Stimulated activated CD4-positive, alpha-beta T cell treated with anti-CD3 and anti-CD28 coated beads, Interleukin-4, amount 100 ng/mL, for 24 hours (primary cell): ENCODE data around the gene QSOX1.

Source experiments
- DNase-seq: peaks from one replicate; pipeline ENCODE4 v3.0.0-alpha.2; 2020

Gene QSOX1

DNA sequence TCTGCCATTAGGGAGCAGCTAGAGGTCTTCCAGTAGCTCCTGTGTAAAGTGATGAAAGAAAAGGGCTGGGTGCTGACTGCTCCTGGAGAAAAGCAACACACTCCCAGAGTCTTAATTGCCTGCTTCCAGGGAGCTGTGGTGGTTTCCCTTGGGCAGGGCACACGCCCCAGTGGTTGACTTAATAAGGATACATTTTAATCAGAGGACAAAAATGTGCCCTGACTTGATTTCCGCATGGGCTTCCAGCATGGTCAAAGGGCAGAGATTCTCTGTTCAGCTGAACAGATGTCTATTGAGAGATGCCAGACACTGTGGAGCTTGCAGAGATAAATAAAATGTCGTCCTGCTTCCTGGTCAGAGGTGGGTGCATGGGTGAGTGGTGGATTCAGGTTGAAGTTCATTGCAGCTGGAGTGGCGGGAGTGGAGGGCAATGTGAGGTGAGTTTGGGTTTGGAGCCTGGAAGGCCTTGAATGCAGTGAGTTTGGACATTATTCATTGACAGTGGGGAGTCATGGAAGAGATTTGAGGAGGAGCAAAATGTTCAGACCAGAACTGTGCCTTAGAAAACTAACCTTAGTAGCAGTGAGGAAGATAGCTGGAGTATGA, 16.0 kb downstream of the QSOX1 start:
- DNase-seq = no peak

GRCh38 chr1:180171691-180172090, 17.0 kb downstream of the QSOX1 start:
- DNase-seq = no peak

GRCh38 chr1:180173451-180173850, 18.8 kb downstream of the QSOX1 start:
- no peak for DNase-seq

- no peak for DNase-seq
These were observed 19.3 kb downstream of the QSOX1 start for GRCh38 chr1:180173952-180174351.

DNA sequence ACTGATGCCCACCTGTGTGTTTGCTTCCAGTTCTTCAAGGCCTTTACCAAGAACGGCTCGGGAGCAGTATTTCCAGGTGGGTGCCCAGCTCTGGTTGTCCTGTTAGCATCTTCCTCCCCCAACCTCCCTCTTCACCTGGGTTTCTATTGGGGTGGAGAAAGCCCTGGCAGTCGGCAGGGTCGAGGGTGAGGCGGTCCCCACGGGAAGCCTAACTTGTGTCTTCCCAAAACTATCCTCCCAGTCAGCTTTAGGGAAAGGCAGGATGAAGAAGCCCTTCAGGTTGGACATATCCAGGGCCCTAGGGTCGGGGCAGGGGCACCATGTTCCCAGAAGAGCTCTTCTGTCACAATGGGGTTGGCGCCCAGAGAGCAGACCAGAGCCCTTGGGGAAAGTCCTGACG, 20.6 kb downstream of the QSOX1 start:
- no peak for DNase-seq

DNA sequence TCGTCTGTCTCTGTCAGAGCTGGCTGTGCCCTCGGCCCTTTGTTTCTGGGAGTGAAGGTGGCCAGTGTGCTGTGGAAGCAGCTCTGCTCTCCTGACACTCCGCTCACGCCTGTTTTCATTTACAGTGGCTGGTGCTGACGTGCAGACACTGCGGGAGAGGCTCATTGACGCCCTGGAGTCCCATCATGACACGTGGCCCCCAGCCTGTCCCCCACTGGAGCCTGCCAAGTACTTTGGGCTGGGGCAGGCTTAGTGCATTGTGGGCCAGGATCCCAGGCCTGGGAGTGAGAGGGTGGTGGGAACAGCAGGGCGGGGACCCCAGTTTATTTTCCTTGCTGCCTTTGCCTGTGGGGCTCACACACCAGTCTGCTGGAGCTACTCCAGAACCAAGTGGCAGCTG, 21.1 kb downstream of the QSOX1 start:
- DNase-seq = no peak

- no peak for DNase-seq
These were observed 22.3 kb downstream of the QSOX1 start for GRCh38 chr1:180176965-180177364.

DNA sequence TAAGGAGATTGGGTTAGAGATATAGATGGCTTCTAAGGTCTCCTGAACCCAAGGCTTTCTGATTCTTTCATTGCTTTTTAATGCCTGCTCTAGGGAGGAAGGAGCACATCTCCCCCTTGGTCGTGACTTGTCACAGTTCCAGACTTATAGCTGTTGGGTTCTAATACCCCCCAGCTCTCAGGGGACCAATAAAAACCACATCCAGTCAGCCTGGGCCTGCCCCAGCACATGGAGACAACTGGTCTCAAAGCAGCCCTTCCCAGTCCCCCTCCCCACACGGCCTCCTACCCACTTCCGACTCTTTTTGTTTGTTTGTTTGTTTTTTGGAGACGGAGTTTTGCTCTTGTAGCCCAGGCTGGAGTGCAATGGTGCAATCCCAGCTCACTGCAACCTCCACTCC, 23.3 kb downstream of the QSOX1 start:
- no peak for DNase-seq

DNA sequence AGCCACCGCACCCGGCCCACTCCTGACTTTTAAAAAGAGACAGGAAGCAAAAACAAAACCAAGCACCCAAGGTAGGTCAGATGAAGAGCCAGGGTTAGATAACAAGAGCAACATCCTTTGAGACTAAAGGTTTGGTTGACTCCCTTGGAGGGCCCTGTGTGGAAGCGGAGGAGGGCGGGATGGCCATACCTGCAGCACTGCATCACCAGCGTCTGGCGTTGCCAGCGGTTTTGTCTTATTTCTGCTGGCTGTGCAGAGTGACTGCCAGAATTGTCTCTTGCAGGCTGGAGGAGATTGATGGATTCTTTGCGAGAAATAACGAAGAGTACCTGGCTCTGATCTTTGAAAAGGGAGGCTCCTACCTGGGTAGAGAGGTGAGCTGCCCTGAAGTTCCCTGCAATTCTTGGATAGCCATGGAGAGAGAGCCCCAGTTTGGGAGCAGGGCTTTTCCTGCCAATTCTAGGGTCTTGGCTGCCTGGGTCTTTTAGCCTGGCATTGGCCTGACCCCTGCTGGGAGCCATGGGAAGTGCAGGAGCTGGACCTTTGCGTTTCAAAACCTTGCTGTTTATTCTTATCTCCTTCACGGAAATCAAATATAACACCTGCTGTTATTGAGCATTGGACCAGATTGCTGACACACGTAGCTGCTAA, 24.0 kb downstream of the QSOX1 start:
- peak; percentile 64 for DNase-seq

GRCh38 chr1:180179162-180179957, 24.7 kb downstream of the QSOX1 start:
- no peak for DNase-seq

DNA sequence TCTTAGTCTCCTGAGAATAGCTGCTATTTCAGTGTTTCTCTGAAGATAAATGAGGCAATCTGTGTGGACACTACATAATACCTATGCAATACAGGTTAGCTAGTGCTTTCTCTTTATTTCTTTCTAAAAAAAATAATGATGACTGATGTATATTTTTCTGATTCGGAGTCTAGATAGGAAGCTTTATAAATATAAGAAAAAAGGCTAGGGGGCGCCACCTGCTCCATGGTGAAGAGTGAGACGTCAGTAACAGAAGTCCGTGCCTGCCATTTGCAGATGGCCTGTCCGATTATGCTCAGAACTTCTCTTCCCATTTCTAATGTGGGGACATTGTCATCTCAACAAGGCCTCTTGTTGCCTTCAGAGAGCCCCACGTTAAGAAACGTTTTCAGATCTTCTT, 26.4 kb downstream of the QSOX1 start:
- no peak for DNase-seq

GRCh38 chr1:180181996-180182642, 27.4 kb downstream of the QSOX1 start:
- DNase-seq = no peak

GRCh38 chr1:180182643-180183311, 28.1 kb downstream of the QSOX1 start:
- DNase-seq = no peak

DNA sequence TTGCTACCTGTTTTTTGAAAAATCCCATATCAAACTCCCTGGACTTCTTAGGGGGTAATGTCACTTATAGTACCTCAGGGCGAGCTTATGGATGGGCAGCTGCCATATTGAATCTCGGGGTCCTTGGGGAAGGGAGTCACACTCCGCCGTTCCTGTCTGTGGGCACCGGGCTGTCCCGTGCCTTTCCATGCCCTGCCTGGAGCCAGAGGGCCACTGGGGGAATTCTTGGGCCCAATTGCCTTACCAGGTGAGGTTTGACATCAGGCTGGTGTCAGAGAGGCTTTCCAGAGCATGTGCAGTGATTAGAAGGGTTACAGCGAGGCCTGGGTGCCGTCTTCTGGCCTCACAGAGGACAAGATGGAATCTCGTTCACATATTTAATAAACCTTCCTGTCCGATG, 28.8 kb downstream of the QSOX1 start:
- no peak for DNase-seq

DNA sequence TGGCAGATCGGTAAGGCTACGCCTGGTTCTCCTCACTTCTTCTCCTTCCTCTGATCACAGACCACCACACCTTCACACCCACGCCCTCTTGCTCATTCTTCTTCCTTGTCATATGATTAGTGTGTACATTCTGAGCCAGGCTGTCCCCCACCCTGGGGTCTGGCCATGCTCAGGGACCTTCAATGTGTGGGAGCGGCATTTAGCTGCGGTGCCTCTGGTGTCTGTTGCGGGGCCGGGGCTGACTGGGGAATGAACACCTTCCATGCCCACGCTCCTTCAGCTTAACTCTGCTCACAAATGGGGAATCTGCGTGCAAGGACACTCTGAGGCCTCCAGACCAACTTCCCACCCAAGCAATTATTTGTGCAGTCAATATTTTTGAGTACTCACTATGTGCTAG, 29.4 kb downstream of the QSOX1 start:
- no peak for DNase-seq

DNA sequence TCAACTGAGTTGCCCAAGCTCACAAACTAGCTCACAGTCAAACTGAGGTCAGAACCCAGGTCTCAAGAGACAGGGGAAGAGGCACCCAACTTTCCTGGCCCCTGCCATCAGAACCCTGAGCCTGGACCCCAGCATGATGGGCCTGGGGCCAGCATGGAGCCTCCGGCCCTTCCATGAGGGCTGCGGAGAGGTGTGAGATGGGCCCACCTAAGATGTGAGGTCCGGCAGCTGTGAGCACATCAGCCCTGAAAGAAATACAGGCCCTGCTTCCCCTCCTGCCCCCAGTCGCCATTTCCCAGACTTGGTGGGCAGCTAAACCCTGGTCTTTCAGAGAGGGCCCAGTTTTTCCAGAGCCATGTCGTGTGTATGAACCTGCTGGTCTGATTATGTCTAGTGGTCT, 30.6 kb downstream of the QSOX1 start:
- no peak for DNase-seq

- no peak for DNase-seq
These were observed 31.4 kb downstream of the QSOX1 start for GRCh38 chr1:180185971-180186645.

- DNase-seq = no peak
These were observed 32.2 kb downstream of the QSOX1 start for GRCh38 chr1:180186831-180187230.

DNA sequence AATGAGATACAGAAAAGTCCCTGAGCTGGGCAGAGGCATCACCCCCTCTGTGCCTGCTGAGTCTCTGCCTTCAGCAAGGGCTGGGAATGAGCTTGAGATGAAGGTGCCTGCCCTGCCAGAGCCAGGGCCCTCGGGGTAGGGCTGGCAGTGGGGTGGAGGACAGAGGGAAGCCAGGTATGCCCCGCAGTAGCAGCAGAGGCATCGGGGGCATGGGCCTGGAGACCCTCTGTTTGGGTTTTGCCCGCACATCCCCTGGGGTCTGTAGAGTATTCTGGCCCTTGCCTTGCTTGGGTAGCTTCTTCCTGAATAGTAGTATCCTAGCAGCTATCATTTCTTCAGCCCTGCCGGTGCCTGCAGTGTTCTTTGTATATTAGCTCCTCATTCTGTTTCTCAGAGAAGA, 33.0 kb downstream of the QSOX1 start:
- no peak for DNase-seq

DNA sequence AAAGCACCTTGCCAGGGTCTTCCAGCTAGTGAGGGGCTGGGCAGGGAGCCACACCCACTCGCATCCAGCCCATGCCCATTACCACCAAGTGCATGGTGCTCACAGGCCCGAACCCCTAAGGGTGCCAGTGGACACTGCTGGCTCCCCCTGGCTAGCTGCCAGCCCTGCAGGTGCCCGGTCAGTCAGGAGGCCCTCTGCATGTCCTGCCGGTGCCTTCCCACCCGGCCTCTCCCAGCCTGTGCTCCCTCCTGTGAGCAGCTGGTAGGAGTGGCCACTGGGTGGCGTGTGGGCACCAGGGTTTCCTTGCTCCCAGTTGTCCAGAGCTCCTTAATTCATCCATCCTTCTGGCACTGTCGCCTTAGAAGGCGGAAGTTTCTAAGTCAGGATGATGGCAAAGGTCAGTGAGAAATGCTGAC, 33.4 kb downstream of the QSOX1 start:
- DNase-seq = no peak

DNA sequence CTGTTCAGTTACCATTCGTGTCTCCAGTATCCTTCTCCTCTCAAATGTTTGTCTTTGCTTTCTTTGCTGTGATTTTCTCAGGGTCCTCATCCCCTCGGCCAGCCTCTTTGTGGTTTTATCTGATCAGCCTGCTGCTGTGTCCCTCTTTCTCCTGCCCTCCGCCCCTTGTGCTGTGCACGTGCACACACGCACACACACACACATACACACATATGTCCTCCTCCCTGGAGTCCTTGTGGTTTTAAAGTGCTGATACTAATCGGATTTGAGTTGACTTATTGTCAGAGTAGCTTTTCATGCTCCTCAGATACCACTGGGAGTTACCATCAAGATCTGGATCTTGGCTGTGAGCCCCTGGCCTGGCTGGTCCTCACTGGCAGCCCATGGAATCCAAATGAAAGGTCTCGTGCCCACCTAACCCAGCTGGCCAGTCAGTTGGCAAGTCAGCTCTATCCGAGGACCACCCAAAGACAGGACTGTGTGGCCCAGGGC, 34.1 kb downstream of the QSOX1 start:
- no peak for DNase-seq

- DNase-seq = no peak
These were observed 35.4 kb downstream of the QSOX1 start for GRCh38 chr1:180190091-180190490.
